ENCODE results near the gene TRPC4AP.
"Not testable (repeated sequence)": the region's sequence is repeated elsewhere in the genome, so short reads cannot be mapped to it uniquely, and the experiment has no call there.

The TRPC4AP gene

GRCh38 chr20:35060168-35060567, 32.4 kb downstream of the TRPC4AP start:
- in situ Hi-C loops (cut with MboI; ENCODE audit: low sequenced_read_pairs) = no loop called here

DNA sequence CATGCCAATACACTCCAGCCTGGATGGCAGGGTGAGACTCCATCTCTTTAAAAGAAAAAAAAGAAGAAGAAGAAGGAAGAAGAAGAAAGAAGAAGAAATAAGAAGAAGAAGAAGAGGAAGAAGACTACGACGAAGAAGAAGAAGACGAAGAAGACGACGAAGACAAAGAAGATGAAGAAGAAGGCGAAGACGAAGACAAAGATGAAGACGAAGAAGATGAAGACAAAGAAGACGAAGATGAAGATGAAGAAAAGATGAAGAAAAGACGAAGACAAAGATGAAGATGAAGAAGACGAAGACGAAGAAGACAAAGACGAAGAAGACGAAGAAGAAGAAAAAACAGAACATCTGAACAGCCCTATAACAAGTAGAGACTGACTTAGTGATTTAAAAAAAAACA, 33.0 kb downstream of the TRPC4AP start:
- in situ Hi-C loops (cut with MboI; ENCODE audit: low sequenced_read_pairs) = no loop called here

- in situ Hi-C loops (cut with MboI; ENCODE audit: low sequenced_read_pairs) = no loop called here
Observed at GRCh38 chr20:35059110-35059509, 33.5 kb downstream of the TRPC4AP start.

- in situ Hi-C loops (cut with MboI; ENCODE audit: low sequenced_read_pairs) = no loop called here
Observed at GRCh38 chr20:35055445-35056276, 36.9 kb downstream of the TRPC4AP start.

- in situ Hi-C loops (cut with MboI; ENCODE audit: low sequenced_read_pairs) = no loop called here
Observed at GRCh38 chr20:35054814-35055213, 37.8 kb downstream of the TRPC4AP start.

DNA sequence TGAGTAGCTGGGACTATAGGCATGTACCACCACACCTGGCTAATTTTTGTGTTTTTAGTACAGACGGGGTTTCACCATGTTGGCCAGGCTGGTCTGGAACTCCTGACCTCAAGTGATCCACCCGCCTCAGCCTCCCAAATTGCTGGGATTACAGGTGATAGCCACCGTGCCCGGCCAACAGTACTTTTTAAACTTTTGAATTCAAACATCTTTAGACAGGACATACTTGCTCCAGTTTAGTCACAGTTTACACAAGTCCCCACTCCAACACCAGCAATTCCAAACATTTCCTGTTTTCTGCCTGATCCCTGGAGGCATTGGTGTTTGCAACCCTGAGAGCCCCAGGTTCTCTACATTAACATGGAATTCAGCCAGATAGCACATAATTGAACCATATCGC, 40.0 kb downstream of the TRPC4AP start:
- in situ Hi-C loops (cut with MboI; ENCODE audit: low sequenced_read_pairs) = not testable (repeated sequence)

DNA sequence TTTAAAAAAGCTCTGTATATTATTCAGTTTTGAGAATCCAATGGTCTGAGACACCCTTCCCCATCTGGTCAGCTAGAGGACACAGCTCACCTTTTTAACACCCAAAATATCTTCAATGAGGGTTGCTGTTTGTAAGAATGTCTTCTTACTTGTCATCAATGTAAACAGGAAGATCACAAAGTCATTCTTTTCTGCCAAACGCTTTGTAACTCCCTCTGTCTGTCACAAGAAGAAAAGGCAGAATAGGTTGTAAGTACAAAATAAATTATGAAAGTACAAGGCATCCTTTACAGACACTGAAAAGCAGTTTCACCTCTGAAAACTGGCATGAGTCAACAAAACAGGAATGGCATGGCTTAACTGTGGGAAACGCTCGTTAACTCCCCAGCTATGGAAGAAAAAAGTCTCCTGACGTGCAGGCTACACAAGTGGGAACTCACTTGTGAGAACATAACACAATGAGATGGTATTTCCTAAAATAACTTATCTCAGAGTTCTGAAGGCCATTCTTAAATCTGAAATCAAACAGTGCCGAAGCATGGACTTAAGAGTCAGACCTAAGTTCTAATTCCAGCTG, 42.7 kb downstream of the TRPC4AP start:
- in situ Hi-C loops (cut with MboI; ENCODE audit: low sequenced_read_pairs) = no loop called here

DNA sequence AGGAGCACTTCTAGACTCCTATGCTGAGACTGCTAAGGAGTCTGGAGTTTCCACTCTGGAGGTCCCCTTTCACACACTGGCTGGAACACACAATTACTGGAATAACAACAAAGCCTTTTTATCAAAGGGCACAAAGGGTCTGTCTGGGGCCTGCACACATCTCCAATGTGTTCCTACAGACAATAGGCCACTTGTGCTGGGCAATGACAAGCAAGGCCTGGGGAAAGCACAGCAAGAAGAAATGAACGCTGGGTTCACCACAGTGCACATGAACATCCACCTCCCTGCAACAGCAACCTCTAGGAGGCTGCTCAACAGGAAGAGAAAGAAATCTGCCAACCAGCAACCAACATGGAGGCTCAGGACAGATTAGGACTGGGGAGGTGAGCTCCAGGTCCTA, 43.9 kb downstream of the TRPC4AP start:
- in situ Hi-C loops (cut with MboI; ENCODE audit: low sequenced_read_pairs) = no loop called here

- in situ Hi-C loops (cut with MboI; ENCODE audit: low sequenced_read_pairs) = no loop called here
Observed at GRCh38 chr20:35042268-35042667, 50.3 kb downstream of the TRPC4AP start.

GRCh38 chr20:35040646-35041045, 52.0 kb downstream of the TRPC4AP start:
- in situ Hi-C loops (cut with MboI; ENCODE audit: low sequenced_read_pairs) = no loop called here

DNA sequence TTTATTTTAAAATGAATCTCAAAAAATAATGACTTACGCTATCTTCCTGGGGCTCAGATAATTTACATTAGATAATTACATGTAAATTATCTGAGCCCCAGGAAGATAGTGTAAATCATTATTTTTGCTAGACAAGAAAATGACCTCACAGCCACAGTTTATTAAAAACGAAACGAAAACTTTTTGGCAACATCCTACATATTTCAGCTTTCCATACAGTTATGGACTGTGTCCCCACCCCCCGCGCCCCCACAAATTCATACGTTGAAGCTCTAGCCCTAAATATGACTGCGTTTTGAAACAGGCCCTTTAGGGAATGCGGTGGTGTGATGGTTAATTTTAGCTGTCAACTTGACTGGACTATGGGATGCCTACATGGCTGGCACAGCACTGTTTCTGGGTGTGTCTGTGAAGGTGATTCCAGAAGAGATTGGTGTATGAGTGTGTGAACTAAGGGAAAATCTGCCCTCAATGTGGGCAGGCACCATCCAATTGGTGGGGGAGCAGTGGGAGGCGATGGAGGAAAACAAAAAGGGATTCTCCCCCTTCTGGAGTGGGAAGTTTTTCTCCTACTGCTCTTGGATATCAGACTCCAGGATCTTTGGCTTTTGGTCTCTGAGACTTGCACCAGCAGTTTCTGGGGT, 52.6 kb downstream of the TRPC4AP start:
- in situ Hi-C loops (cut with MboI; ENCODE audit: low sequenced_read_pairs) = no loop called here

- in situ Hi-C loops (cut with MboI; ENCODE audit: low sequenced_read_pairs) = no loop called here
Observed at GRCh38 chr20:35039146-35039545, 53.5 kb downstream of the TRPC4AP start.

DNA sequence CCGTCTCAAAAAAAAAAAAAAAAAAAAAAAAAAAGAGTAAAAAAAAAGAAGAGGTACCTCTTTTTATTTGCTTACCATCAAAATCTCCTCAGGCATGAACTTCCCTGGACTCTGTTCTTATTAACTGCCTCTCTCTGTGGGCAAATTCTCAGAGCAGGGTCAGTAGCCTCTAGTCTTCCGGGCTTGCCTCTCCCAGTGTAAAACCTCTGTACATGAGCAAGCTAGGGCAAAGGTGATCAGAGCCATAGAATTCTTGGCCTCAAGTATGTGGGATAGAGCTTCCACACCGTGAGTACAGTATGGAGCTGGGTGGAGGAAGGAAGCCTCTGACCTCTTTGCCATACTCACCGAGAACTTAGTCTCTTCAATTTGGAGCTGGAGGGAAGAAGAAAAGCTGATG, 58.5 kb downstream of the TRPC4AP start:
- in situ Hi-C loops (cut with MboI; ENCODE audit: low sequenced_read_pairs) = no loop called here

GRCh38 chr20:35030136-35030535, 62.5 kb downstream of the TRPC4AP start:
- in situ Hi-C loops (cut with MboI; ENCODE audit: low sequenced_read_pairs) = no loop called here

GRCh38 chr20:35027301-35027700, 65.3 kb downstream of the TRPC4AP start:
- in situ Hi-C loops (cut with MboI; ENCODE audit: low sequenced_read_pairs) = no loop called here

DNA sequence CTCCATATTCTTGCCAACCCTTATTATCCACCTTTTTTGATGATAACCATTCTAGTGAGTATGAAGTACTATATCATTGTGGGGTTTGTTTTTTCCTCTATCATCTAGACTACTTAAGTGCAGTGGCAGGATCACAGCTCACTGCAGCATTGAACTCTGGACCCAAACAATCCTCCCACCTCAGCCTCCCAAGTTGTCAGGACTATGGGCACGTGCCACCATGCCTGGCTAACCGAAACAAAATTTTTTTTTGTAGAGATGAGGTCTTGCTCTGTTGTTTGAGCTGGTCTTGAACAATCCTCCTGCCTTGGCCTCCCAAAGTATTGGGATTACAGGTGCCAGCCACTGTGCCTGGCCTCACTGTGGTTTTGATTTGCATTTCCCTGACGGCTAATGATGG, 67.5 kb downstream of the TRPC4AP start:
- in situ Hi-C loops (cut with MboI; ENCODE audit: low sequenced_read_pairs) = no loop called here

- in situ Hi-C loops (cut with MboI; ENCODE audit: low sequenced_read_pairs) = no loop called here
Observed at GRCh38 chr20:35023624-35024023, 69.0 kb downstream of the TRPC4AP start.

DNA sequence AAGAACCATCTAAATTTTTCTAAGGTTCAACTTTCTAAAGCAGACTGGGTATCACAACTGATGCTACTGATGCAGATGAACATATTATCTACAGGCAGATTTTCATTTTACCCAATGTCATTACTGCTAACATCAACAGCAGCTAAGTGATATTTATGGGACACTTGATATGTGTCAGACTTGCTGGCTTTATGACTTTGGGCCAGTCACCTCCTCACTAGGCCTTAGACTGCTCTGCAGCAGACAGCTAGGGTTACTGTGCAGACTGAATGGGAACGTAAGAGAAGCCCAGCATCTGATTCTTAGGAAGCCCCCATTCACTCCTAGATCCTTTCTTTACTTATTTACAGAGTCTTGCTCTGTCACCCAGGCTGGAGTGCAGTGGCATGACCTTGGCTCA, 70.8 kb downstream of the TRPC4AP start:
- in situ Hi-C loops (cut with MboI; ENCODE audit: low sequenced_read_pairs) = no loop called here

DNA sequence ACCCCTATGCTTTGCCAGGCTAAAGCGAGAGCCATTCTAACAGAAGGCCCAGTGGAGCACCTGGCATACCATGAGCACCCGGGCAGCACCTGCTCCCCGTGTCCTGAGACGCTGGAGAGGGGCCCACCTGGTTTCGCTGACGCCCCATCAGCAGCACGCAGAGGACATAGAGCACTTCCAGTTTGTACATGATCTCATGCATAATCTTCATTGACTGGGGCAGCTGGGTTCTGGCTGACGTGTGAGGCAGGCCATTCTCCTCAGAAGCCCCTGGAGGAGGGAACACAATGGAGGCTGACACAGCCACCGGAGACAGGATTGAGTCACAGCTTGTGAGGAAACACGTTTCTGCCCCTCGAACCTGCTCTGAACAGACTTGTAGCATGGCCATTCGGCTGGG, 71.5 kb downstream of the TRPC4AP start:
- in situ Hi-C loops (cut with MboI; ENCODE audit: low sequenced_read_pairs) = no loop called here

GRCh38 chr20:35020108-35020928, 72.3 kb downstream of the TRPC4AP start:
- in situ Hi-C loops (cut with MboI; ENCODE audit: low sequenced_read_pairs) = no loop called here

Data from HL-60/S4 treated with retinoic acid at 250 ng/mL for 4 days and 3 days (cell line).